GM20431 (cell line): ENCODE measurements around the gene ANO4.
"Not testable (repeated sequence)": the region's sequence is repeated elsewhere in the genome, so short reads cannot be mapped to it uniquely, and the experiment has no call there.

Experiments used
- in situ Hi-C: fragments of 300-500 bp; cut with MseI, MboI; formaldehyde crosslinking; loops from one replicate; pipeline ENCODE4 v1.15.0; 2020; ENCODE audit warnings: low sequenced_read_pairs; ENCODE audit not compliant: unreplicated experiment

The ANO4 gene

GRCh38 chr12:100982511-100983183, 188.1 kb downstream of the ANO4 start:
- in situ Hi-C loops: no loop called here

GRCh38 chr12:100984796-100985195, 190.2 kb downstream of the ANO4 start:
- in situ Hi-C loops: no loop called here

- in situ Hi-C loops: no loop called here
Measured at GRCh38 chr12:100986595-100987547, 192.3 kb downstream of the ANO4 start.

GRCh38 chr12:100987552-100988521, 193.3 kb downstream of the ANO4 start:
- in situ Hi-C loops: no loop called here

GRCh38 chr12:100989509-100989908, 194.9 kb downstream of the ANO4 start:
- in situ Hi-C loops: not testable (repeated sequence)

GRCh38 chr12:100991102-100991501, 196.5 kb downstream of the ANO4 start:
- in situ Hi-C loops: no loop called here

- in situ Hi-C loops: no loop called here
Measured at GRCh38 chr12:100992194-100992593, 197.6 kb downstream of the ANO4 start.

- in situ Hi-C loops: no loop called here
Measured at GRCh38 chr12:100993916-100994450, 199.4 kb downstream of the ANO4 start.

- in situ Hi-C loops: no loop called here
Measured at GRCh38 chr12:100995201-100995600, 200.6 kb downstream of the ANO4 start.

GRCh38 chr12:100995771-100996170, 201.2 kb downstream of the ANO4 start:
- in situ Hi-C loops: no loop called here

GRCh38 chr12:101001669-101002068, 207.1 kb downstream of the ANO4 start:
- in situ Hi-C loops: no loop called here

- in situ Hi-C loops: no loop called here
Measured at GRCh38 chr12:101002696-101003419, 208.3 kb downstream of the ANO4 start.

- in situ Hi-C loops: no loop called here
Measured at GRCh38 chr12:101004898-101005297, 210.3 kb downstream of the ANO4 start.

- in situ Hi-C loops: no loop called here
Measured at GRCh38 chr12:101009274-101009673, 214.7 kb downstream of the ANO4 start.

GRCh38 chr12:101010896-101011295, 216.3 kb downstream of the ANO4 start:
- in situ Hi-C loops: no loop called here

GRCh38 chr12:101013993-101014392, 219.4 kb downstream of the ANO4 start:
- in situ Hi-C loops: no loop called here

- in situ Hi-C loops: no loop called here
Measured at GRCh38 chr12:101015044-101015443, 220.5 kb downstream of the ANO4 start.

GRCh38 chr12:101018540-101018939, 224.0 kb downstream of the ANO4 start:
- in situ Hi-C loops: no loop called here

- in situ Hi-C loops: no loop called here
Measured at GRCh38 chr12:101019201-101019600, 224.6 kb downstream of the ANO4 start.
